Peyer's patch (tissue), 4 donors: ENCODE measurements around the gene HSDL1.

Experiments used
- POLR2A ChIP-seq, 2 donors: fragments of 450-650 bp; IDR thresholded peaks; one replicate each; pipeline ENCODE4 v1.5.1; 2017; ENCODE audit warnings: antibody characterized with exemption in 2 of 2, mild to moderate bottlenecking in 2 of 2, moderate library complexity in 2 of 2
- TF ChIP-seq, protein P1 (sequence below), 6 experiments: fragments of 450-650 bp in 4 of 6; fragments of 200-600 bp in 2 of 6; sonication (generic) in 1 of 6; IDR thresholded peaks; one replicate each; pipeline ENCODE4 v1.5.1; 2017 to 2019; ENCODE audit warnings: antibody characterized with exemption in 6 of 6, mild to moderate bottlenecking in 3 of 6, moderate library complexity in 1 of 6

- TF ChIP-seq, protein P1, sequence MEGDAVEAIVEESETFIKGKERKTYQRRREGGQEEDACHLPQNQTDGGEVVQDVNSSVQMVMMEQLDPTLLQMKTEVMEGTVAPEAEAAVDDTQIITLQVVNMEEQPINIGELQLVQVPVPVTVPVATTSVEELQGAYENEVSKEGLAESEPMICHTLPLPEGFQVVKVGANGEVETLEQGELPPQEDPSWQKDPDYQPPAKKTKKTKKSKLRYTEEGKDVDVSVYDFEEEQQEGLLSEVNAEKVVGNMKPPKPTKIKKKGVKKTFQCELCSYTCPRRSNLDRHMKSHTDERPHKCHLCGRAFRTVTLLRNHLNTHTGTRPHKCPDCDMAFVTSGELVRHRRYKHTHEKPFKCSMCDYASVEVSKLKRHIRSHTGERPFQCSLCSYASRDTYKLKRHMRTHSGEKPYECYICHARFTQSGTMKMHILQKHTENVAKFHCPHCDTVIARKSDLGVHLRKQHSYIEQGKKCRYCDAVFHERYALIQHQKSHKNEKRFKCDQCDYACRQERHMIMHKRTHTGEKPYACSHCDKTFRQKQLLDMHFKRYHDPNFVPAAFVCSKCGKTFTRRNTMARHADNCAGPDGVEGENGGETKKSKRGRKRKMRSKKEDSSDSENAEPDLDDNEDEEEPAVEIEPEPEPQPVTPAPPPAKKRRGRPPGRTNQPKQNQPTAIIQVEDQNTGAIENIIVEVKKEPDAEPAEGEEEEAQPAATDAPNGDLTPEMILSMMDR (IDR thresholded peaks at IDR 0.05) = no peak
- TF ChIP-seq POLR2A (IDR thresholded peaks at IDR 0.05) = no peak
Measured at GRCh38 chr16:84105948-84106740, 38.8 kb downstream of the HSDL1 start.
